ENCODE measurements around the gene SND1. TPM values are rescaled to one million over a fixed set of nuclear protein-coding genes. Genes with fewer than 3 reads are reported as not detected.
A peak's percentile ranks its signal among the peaks of the same experiment; 100 is the strongest.

Gene SND1
- total RNA-seq, 2 experiments from 2014 or later = 169 to 174 TPM

GRCh38 chr7:127654404-127655394, 2.7 kb downstream of the SND1 start:
- H3K36me3 Mint-ChIP-seq (ENCODE audit: low read depth) = peaks cover 45% of the 10 kb centered on the region
- POLR2A ChIA-PET = interaction anchor here (0.6 to 0.7 kb wide), 2 partner anchors 24 to 32 kb away, joined by 3 read pairs; no protein-coding TSS in a partner anchor
- no peak for ATAC-seq

GRCh38 chr7:127655720-127656119, 3.7 kb downstream of the SND1 start:
- Mint-ChIP-seq H3K36me3 (ENCODE audit: low read depth) (peaks cover 52% of the 10 kb centered on the region), H3K27ac (no peak overlapping the region), H3K9me3 (ENCODE audit: insufficient read depth) (no peaks in the 10 kb centered on the region), H3K27me3 (ENCODE audit: low read depth) (no peaks in the 10 kb centered on the region), H3K4me1 (ENCODE audit: low read depth) (peaks cover 59% of the 10 kb centered on the region), H3K4me3 (no peak overlapping the region)
- CTCF ChIA-PET = no interaction called here
- POLR2A ChIA-PET = no interaction called here
- ATAC-seq = no peak
- no peak for DNase-seq

More at GRCh38 chr7:127654404-127655394, 2.7 kb downstream of the SND1 start:
- CTCF ChIA-PET = no interaction called here
- Mint-ChIP-seq H3K9me3 (ENCODE audit: insufficient read depth) (no peaks in the 10 kb centered on the region), H3K4me1 (ENCODE audit: low read depth) (peaks cover 57% of the 10 kb centered on the region), H3K4me3 (no peak overlapping the region), H3K27me3 (ENCODE audit: low read depth) (no peaks in the 10 kb centered on the region), H3K27ac (peak overlapping the region; percentile 16)
- DNase-seq = peak; percentile 26

- no peak overlapping the region for H3K27ac Mint-ChIP-seq
- no peaks in the 10 kb centered on the region for H3K27me3 Mint-ChIP-seq (ENCODE audit: low read depth)
- no peak overlapping the region for H3K4me3 Mint-ChIP-seq
- CTCF ChIA-PET = interaction anchor here (1.0 to 1.2 kb wide), 2 partner anchors 15 to 69 kb away, joined by 3 read pairs; partner anchors contain the start of gene ARF5
- H3K4me1 Mint-ChIP-seq (ENCODE audit: low read depth) = peaks cover 51% of the 10 kb centered on the region
- no peak for ATAC-seq
- no peaks in the 10 kb centered on the region for H3K9me3 Mint-ChIP-seq (ENCODE audit: insufficient read depth)
- POLR2A ChIA-PET = no interaction called here
- DNase-seq = no peak
- H3K36me3 Mint-ChIP-seq (ENCODE audit: low read depth) = peaks cover 59% of the 10 kb centered on the region
Observed at GRCh38 chr7:127657500-127657899, 5.5 kb downstream of the SND1 start.

- DNase-seq = no peak
- Mint-ChIP-seq H3K27ac (no peak overlapping the region), H3K4me3 (no peak overlapping the region), H3K36me3 (ENCODE audit: low read depth) (peaks cover 57% of the 10 kb centered on the region), H3K4me1 (ENCODE audit: low read depth) (peaks cover 42% of the 10 kb centered on the region), H3K9me3 (ENCODE audit: insufficient read depth) (no peaks in the 10 kb centered on the region), H3K27me3 (ENCODE audit: low read depth) (no peaks in the 10 kb centered on the region)
- CTCF ChIA-PET = no interaction called here
- POLR2A ChIA-PET = no interaction called here
- no peak for ATAC-seq
Observed at GRCh38 chr7:127658970-127659630, 7.1 kb downstream of the SND1 start.

GRCh38 chr7:127665922-127666321, 13.9 kb downstream of the SND1 start:
- Mint-ChIP-seq H3K4me1 (ENCODE audit: low read depth) (peaks cover 32% of the 10 kb centered on the region), H3K36me3 (ENCODE audit: low read depth) (peaks cover 36% of the 10 kb centered on the region), H3K27ac (no peak overlapping the region), H3K9me3 (ENCODE audit: insufficient read depth) (no peaks in the 10 kb centered on the region), H3K27me3 (ENCODE audit: low read depth) (no peaks in the 10 kb centered on the region), H3K4me3 (no peak overlapping the region)
- no peak for ATAC-seq
- POLR2A ChIA-PET = no interaction called here
- DNase-seq = no peak
- CTCF ChIA-PET = no interaction called here

- DNase-seq = no peak
- Mint-ChIP-seq H3K27me3 (ENCODE audit: low read depth) (no peaks in the 10 kb centered on the region), H3K9me3 (ENCODE audit: insufficient read depth) (no peaks in the 10 kb centered on the region), H3K4me3 (no peak overlapping the region), H3K27ac (no peak overlapping the region), H3K4me1 (ENCODE audit: low read depth) (peaks cover 32% of the 10 kb centered on the region), H3K36me3 (ENCODE audit: low read depth) (peaks cover 35% of the 10 kb centered on the region)
- CTCF ChIA-PET = no interaction called here
- ATAC-seq = no peak
- POLR2A ChIA-PET = no interaction called here
Observed at GRCh38 chr7:127666602-127667001, 14.6 kb downstream of the SND1 start.

GRCh38 chr7:127667017-127667670, 15.2 kb downstream of the SND1 start:
- H3K27ac Mint-ChIP-seq = no peak overlapping the region
- ChIA-PET CTCF (no interaction called here), POLR2A (no interaction called here)
- H3K9me3 Mint-ChIP-seq (ENCODE audit: insufficient read depth) = no peaks in the 10 kb centered on the region
- peaks cover 32% of the 10 kb centered on the region for H3K4me1 Mint-ChIP-seq (ENCODE audit: low read depth)
- H3K4me3 Mint-ChIP-seq = no peak overlapping the region
- H3K36me3 Mint-ChIP-seq (ENCODE audit: low read depth) = peaks cover 40% of the 10 kb centered on the region
- no peak for ATAC-seq
- H3K27me3 Mint-ChIP-seq (ENCODE audit: low read depth) = no peaks in the 10 kb centered on the region
- no peak for DNase-seq

- POLR2A ChIA-PET = no interaction called here
- Mint-ChIP-seq H3K9me3 (ENCODE audit: insufficient read depth) (no peaks in the 10 kb centered on the region), H3K4me3 (no peak overlapping the region), H3K36me3 (ENCODE audit: low read depth) (peaks cover 46% of the 10 kb centered on the region), H3K27me3 (ENCODE audit: low read depth) (no peaks in the 10 kb centered on the region), H3K27ac (peak overlapping the region; percentile 21), H3K4me1 (ENCODE audit: low read depth) (peaks cover 32% of the 10 kb centered on the region)
- ATAC-seq = no peak
- CTCF ChIA-PET = no interaction called here
- DNase-seq = no peak
Observed at GRCh38 chr7:127667759-127668530, 16.0 kb downstream of the SND1 start.

- Mint-ChIP-seq H3K27me3 (ENCODE audit: low read depth) (no peaks in the 10 kb centered on the region), H3K9me3 (ENCODE audit: insufficient read depth) (no peaks in the 10 kb centered on the region), H3K4me3 (no peak overlapping the region), H3K36me3 (ENCODE audit: low read depth) (peaks cover 48% of the 10 kb centered on the region), H3K27ac (no peak overlapping the region), H3K4me1 (ENCODE audit: low read depth) (peaks cover 19% of the 10 kb centered on the region)
- DNase-seq = no peak
- CTCF ChIA-PET = no interaction called here
- no peak for ATAC-seq
- POLR2A ChIA-PET = no interaction called here
Observed at GRCh38 chr7:127671341-127671740, 19.3 kb downstream of the SND1 start.

- Mint-ChIP-seq H3K4me1 (ENCODE audit: low read depth) (peaks cover 12% of the 10 kb centered on the region), H3K4me3 (no peak overlapping the region), H3K36me3 (ENCODE audit: low read depth) (peaks cover 65% of the 10 kb centered on the region), H3K27ac (no peak overlapping the region), H3K27me3 (ENCODE audit: low read depth) (no peaks in the 10 kb centered on the region), H3K9me3 (ENCODE audit: insufficient read depth) (peaks cover 3% of the 10 kb centered on the region)
- ChIA-PET POLR2A (no interaction called here), CTCF (interaction anchor here (0.9 to 1.2 kb wide), 2 partner anchors 9 to 462 kb away, joined by 3 read pairs; no protein-coding TSS in a partner anchor)
- ATAC-seq = no peak
- no peak for DNase-seq
Observed at GRCh38 chr7:127673902-127674301, 21.9 kb downstream of the SND1 start.

GRCh38 chr7:127674361-127674760, 22.4 kb downstream of the SND1 start:
- peaks cover 12% of the 10 kb centered on the region for H3K4me1 Mint-ChIP-seq (ENCODE audit: low read depth)
- H3K27me3 Mint-ChIP-seq (ENCODE audit: low read depth) = no peaks in the 10 kb centered on the region
- DNase-seq (no peak), ATAC-seq (no peak)
- H3K9me3 Mint-ChIP-seq (ENCODE audit: insufficient read depth) = peaks cover 6% of the 10 kb centered on the region
- ChIA-PET POLR2A (no interaction called here), CTCF (interaction anchor here (0.9 to 1.2 kb wide), 2 partner anchors 10 to 461 kb away, joined by 3 read pairs; no protein-coding TSS in a partner anchor)
- no peak overlapping the region for H3K27ac Mint-ChIP-seq
- no peak overlapping the region for H3K4me3 Mint-ChIP-seq
- H3K36me3 Mint-ChIP-seq (ENCODE audit: low read depth) = peaks cover 66% of the 10 kb centered on the region

Data from activated CD8-positive, alpha-beta T cell treated with anti-CD3 and anti-CD28 coated beads, Interleukin-2, amount 10 ng/mL, durations not matched to agents 7 days and 5 days (primary cell).